Measurements from ENCODE around the gene DDX17. TPM values are rescaled to one million over a fixed set of nuclear protein-coding genes. Genes with fewer than 3 reads are reported as not detected.

The DDX17 gene
- 383 and 534 TPM in 2 replicates for total RNA-seq

GRCh38 chr22:38506118-38506962, at the start of gene DDX17:
TSS of gene DDX17 (minus strand) at chr22:38506311.

DNA sequence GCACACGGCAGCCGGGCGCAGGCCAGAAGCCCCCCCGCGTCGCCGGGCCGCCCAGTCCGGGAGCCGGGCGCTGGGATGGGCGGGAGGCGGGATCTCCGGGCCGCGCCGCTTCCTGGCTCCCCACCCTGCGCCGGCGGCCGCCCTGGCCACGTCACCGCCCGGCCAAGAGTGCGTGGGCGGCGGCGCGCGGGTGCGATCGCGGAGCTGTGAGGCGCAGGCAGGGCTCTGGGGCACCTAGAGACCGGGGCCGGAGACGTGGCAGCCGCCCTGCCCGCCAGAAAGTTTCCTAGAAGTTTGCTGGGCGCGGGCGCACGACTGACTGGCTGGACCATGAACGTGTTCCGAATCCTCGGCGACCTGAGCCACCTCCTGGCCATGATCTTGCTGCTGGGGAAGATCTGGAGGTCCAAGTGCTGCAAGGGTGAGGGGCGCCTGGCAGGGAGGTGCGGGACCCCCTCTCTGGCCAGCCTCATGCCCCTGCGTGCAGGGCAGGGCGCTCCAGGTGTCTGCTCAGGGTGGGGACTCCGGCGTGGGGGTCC, 38.1 kb downstream of the DDX17 start, which contains the start of gene KDELR3:
KDELR3 (plus strand) TSS at position 193 of the 539 bp plus-strand sequence; CDS start at position 331, 138 bp downstream.

GRCh38 chr22:38455076-38455529, 51.0 kb downstream of the DDX17 start, which contains the start of gene KCNJ4:
TSS of gene KCNJ4 (minus strand) at chr22:38455199. CDS start at chr22:38428132, 27,067 bp downstream.

Other genes with a start within 250 kb of the DDX17 start
- gene TMEM184B, start 233.3 kb downstream of the DDX17 start, total RNA-seq, result 53.1 and 65.0 TPM in 2 replicates
- 207 and 243 TPM in 2 replicates for gene CSNK1E, start 188.9 kb downstream of the DDX17 start, total RNA-seq
- gene KCNJ4, start 51.1 kb downstream of the DDX17 start, total RNA-seq, result not detected in 2 replicates
- gene KDELR3, start 38.2 kb downstream of the DDX17 start, total RNA-seq, result 43.3 and 56.8 TPM in 2 replicates
- gene DMC1, start 63.9 kb upstream of the DDX17 start, total RNA-seq, result 0.33 and 0.96 TPM in 2 replicates
- 2.1 and 2.3 TPM in 2 replicates for gene FAM227A, start 150.1 kb upstream of the DDX17 start, total RNA-seq
- 16.4 and 18.3 TPM in 2 replicates for gene CBY1, start 150.3 kb upstream of the DDX17 start, total RNA-seq
- 82.6 and 106 TPM in 2 replicates for gene TOMM22, start 175.6 kb upstream of the DDX17 start, total RNA-seq
- gene JOSD1, start 194.6 kb upstream of the DDX17 start, total RNA-seq, result 86.2 and 87.9 TPM in 2 replicates
- gene GTPBP1, start 199.6 kb upstream of the DDX17 start, total RNA-seq, result 32.4 and 39.5 TPM in 2 replicates
- gene SUN2, start 249.7 kb upstream of the DDX17 start, total RNA-seq, result 125 and 142 TPM in 2 replicates